MM.1S (cell line): Measurements from ENCODE around the gene DLG5.

Experiments used
- DNase-seq: peaks from one replicate; pipeline ENCODE4 v3.0.0-alpha.2; 2015
- H2AFZ ChIP-seq: fragments of 300-600 bp; sonication (generic); 2 replicates; pipeline ENCODE4 v1.6.0; 2016; ENCODE audit warnings: antibody characterized with exemption, low read length
- H3F3A ChIP-seq: fragments of 300-600 bp; sonication (generic); 2 replicates; pipeline ENCODE4 v1.6.1; 2016; ENCODE audit warnings: mild to moderate bottlenecking, antibody characterized with exemption, low read length, moderate library complexity, mixed read lengths; ENCODE audit not compliant: insufficient read depth
- H3K27ac ChIP-seq: fragments of 300-600 bp; sonication (generic); 2 replicates; pipeline ENCODE4 v1.5.1; 2016; ENCODE audit warnings: mild to moderate bottlenecking, low read length
- H3K27me3 ChIP-seq: fragments of 300-600 bp; sonication (generic); replicated peaks from 2 replicates; pipeline ENCODE4 v1.6.0; 2016; ENCODE audit warnings: low read length; ENCODE audit not compliant: insufficient read depth
- H3K36me3 ChIP-seq: fragments of 300-600 bp; sonication (generic); replicated peaks from 2 replicates; pipeline ENCODE4 v1.6.1; 2016; ENCODE audit warnings: mild to moderate bottlenecking, low read length, mixed read lengths; ENCODE audit not compliant: insufficient read depth
- H3K4me1 ChIP-seq: fragments of 300-600 bp; sonication (generic); 2 replicates; pipeline ENCODE4 v1.6.1; 2016; ENCODE audit warnings: low read length, mixed read lengths
- H3K4me2 ChIP-seq: fragments of 300-600 bp; sonication (generic); 2 replicates; pipeline ENCODE4 v1.6.0; 2016; ENCODE audit warnings: low read depth, low read length
- H3K4me3 ChIP-seq: fragments of 300-600 bp; sonication (generic); 2 replicates; pipeline ENCODE4 v1.5.1; 2016; ENCODE audit warnings: low read length, mixed read lengths
- H3K79me2 ChIP-seq: fragments of 300-600 bp; sonication (generic); 2 replicates; pipeline ENCODE4 v1.6.1; 2016; ENCODE audit warnings: mixed run types, low read length, mixed read lengths
- H3K9ac ChIP-seq: fragments of 300-600 bp; sonication (generic); 2 replicates; pipeline ENCODE4 v1.6.1; 2016; ENCODE audit warnings: low read length, mixed read lengths
- H3K9me2 ChIP-seq: fragments of 300-600 bp; sonication (generic); replicated peaks from 2 replicates; pipeline ENCODE4 v1.6.1; 2016; ENCODE audit warnings: mild to moderate bottlenecking, low read length, mixed read lengths; ENCODE audit not compliant: insufficient read depth
- H3K9me3 ChIP-seq: fragments of 300-600 bp; sonication (generic); replicated peaks from 2 replicates; pipeline ENCODE4 v1.6.1; 2016; ENCODE audit warnings: mild to moderate bottlenecking, low read length, mixed read lengths; ENCODE audit not compliant: insufficient read depth
- H4K20me1 ChIP-seq: fragments of 300-600 bp; sonication (generic); 2 replicates; pipeline ENCODE4 v1.6.1; 2016; ENCODE audit warnings: mild to moderate bottlenecking, low read length, moderate library complexity, mixed read lengths; ENCODE audit not compliant: insufficient read depth
- EZH2 ChIP-seq: fragments of 300-600 bp; sonication (generic); optimal IDR thresholded peaks from 2 replicates; pipeline ENCODE3; 2017; ENCODE audit warnings: low read depth, mild to moderate bottlenecking, antibody characterized with exemption, low read length, mixed read lengths
- EZH2phosphoT487 ChIP-seq: fragments of 300-600 bp; sonication (generic); IDR thresholded peaks from 2 replicates; pipeline ENCODE4 v1.6.1; 2018; ENCODE audit warnings: antibody characterized with exemption, low read length
- TF ChIP-seq, protein P1 (sequence below): fragments of 300-600 bp; sonication (generic); IDR thresholded peaks from 2 replicates; pipeline ENCODE4 v1.5.1; 2016; ENCODE audit warnings: antibody characterized with exemption, low read length, mixed read lengths

DLG5 gene

GRCh38 chr10:77877441-77878344, 48.9 kb downstream of the DLG5 start:
- TF ChIP-seq EZH2phosphoT487 = no peak
- TF ChIP-seq, protein P1, sequence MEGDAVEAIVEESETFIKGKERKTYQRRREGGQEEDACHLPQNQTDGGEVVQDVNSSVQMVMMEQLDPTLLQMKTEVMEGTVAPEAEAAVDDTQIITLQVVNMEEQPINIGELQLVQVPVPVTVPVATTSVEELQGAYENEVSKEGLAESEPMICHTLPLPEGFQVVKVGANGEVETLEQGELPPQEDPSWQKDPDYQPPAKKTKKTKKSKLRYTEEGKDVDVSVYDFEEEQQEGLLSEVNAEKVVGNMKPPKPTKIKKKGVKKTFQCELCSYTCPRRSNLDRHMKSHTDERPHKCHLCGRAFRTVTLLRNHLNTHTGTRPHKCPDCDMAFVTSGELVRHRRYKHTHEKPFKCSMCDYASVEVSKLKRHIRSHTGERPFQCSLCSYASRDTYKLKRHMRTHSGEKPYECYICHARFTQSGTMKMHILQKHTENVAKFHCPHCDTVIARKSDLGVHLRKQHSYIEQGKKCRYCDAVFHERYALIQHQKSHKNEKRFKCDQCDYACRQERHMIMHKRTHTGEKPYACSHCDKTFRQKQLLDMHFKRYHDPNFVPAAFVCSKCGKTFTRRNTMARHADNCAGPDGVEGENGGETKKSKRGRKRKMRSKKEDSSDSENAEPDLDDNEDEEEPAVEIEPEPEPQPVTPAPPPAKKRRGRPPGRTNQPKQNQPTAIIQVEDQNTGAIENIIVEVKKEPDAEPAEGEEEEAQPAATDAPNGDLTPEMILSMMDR = no peak
- TF ChIP-seq EZH2 = no peak
- no peak overlapping the region for H3K4me2 ChIP-seq
- H3K27me3 ChIP-seq = no peaks in the 10 kb centered on the region
- H3K4me1 ChIP-seq = no peaks in the 10 kb centered on the region
- H3K36me3 ChIP-seq = no peaks in the 10 kb centered on the region
- no peak overlapping the region for H3K4me3 ChIP-seq
- no peak for DNase-seq
- H3K79me2 ChIP-seq = peaks cover 18% of the 10 kb centered on the region
- H4K20me1 ChIP-seq = no peaks in the 10 kb centered on the region
- H3K9me2 ChIP-seq = no peaks in the 10 kb centered on the region
- H3F3A ChIP-seq = no peaks in the 10 kb centered on the region
- H3K27ac ChIP-seq = no peak overlapping the region
- H2AFZ ChIP-seq = no peak overlapping the region
- H3K9ac ChIP-seq = no peak overlapping the region
- H3K9me3 ChIP-seq = no peaks in the 10 kb centered on the region

DNA sequence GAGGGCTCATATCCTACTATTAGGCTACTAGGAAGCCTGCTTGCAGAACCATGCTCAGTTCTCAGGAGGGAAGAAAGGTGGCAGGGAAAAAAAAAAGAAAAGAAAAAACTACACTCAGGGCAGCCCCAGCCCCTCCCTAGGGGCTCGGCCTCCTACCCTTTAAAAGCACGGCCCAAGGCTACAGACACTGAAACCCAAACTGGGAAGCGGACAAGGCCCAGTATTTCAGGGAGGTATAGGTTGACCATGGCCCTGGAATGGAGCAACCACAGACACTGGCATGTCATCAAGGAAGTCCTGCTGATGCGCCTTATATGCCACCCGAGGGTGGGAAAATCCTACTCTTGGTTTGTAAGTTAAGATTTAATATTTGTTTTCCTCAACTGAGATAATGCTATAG, 50.8 kb downstream of the DLG5 start:
- no peaks in the 10 kb centered on the region for H3F3A ChIP-seq
- no peak overlapping the region for H3K9ac ChIP-seq
- H3K4me2 ChIP-seq = no peak overlapping the region
- TF ChIP-seq, protein P1 = no peak
- TF ChIP-seq EZH2phosphoT487 (no peak), EZH2 (no peak)
- H3K36me3 ChIP-seq = no peaks in the 10 kb centered on the region
- no peaks in the 10 kb centered on the region for H3K27me3 ChIP-seq
- H4K20me1 ChIP-seq = no peaks in the 10 kb centered on the region
- no peak for DNase-seq
- no peak overlapping the region for H2AFZ ChIP-seq
- H3K79me2 ChIP-seq = peaks cover 18% of the 10 kb centered on the region
- no peaks in the 10 kb centered on the region for H3K4me1 ChIP-seq
- no peaks in the 10 kb centered on the region for H3K9me3 ChIP-seq
- H3K9me2 ChIP-seq = no peaks in the 10 kb centered on the region
- H3K27ac ChIP-seq = no peak overlapping the region
- no peak overlapping the region for H3K4me3 ChIP-seq

GRCh38 chr10:77874872-77875271, 51.7 kb downstream of the DLG5 start:
- no peaks in the 10 kb centered on the region for H3K27me3 ChIP-seq
- no peaks in the 10 kb centered on the region for H3K9me2 ChIP-seq
- H3K27ac ChIP-seq = no peak overlapping the region
- no peak overlapping the region for H2AFZ ChIP-seq
- H3K4me3 ChIP-seq = no peak overlapping the region
- H4K20me1 ChIP-seq = no peaks in the 10 kb centered on the region
- H3K9ac ChIP-seq = no peak overlapping the region
- no peaks in the 10 kb centered on the region for H3K4me1 ChIP-seq
- no peaks in the 10 kb centered on the region for H3K36me3 ChIP-seq
- H3K79me2 ChIP-seq = peaks cover 18% of the 10 kb centered on the region
- H3F3A ChIP-seq = no peaks in the 10 kb centered on the region
- H3K4me2 ChIP-seq = no peak overlapping the region
- DNase-seq = no peak
- no peaks in the 10 kb centered on the region for H3K9me3 ChIP-seq
- no peak for TF ChIP-seq EZH2phosphoT487
- TF ChIP-seq, protein P1 = no peak
- TF ChIP-seq EZH2 = no peak
